ENCODE results near the gene WWOX.
A peak's percentile ranks its signal among the peaks of the same experiment; 100 is the strongest.

Gene WWOX

DNA sequence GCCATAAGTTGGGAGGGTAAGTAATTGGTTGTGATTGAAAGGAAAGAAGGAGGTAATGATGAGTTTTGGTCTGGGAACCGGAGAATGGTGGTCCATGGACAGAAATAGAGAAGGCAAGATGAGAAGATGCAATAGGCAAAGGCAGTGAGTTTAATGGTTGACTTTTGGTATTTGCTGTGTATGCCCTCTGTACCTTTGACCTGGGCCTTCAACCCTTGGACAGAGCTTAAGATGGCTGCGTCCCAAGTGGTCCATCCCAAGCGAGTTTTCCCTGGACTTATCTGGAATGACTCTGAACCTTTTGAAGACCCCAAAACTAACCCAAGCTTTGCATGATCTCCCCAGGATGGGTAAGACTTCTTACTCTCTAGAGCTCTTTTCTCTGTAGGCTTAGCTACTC, 836.6 kb downstream of the WWOX start:
- DNase-seq: no peak

DNA sequence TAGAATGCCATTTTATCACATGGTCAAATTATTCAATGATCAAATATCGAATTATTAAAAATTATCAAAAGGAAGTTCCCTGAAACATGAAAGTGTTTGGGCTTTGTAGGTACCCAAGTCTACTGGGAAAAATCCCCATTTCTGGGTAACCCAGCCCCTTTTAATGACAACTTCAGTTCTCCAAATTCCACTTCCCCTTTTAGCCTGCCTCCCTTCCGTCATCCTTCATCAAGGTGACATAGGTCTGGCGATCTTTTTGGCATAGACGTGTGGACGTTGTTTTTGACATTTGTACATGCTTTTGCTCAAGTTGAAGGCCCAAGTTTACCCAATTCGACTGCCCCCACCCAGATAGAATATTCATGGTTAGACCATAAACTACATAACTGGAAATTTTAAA, 840.1 kb downstream of the WWOX start:
- DNase-seq: no peak

DNA sequence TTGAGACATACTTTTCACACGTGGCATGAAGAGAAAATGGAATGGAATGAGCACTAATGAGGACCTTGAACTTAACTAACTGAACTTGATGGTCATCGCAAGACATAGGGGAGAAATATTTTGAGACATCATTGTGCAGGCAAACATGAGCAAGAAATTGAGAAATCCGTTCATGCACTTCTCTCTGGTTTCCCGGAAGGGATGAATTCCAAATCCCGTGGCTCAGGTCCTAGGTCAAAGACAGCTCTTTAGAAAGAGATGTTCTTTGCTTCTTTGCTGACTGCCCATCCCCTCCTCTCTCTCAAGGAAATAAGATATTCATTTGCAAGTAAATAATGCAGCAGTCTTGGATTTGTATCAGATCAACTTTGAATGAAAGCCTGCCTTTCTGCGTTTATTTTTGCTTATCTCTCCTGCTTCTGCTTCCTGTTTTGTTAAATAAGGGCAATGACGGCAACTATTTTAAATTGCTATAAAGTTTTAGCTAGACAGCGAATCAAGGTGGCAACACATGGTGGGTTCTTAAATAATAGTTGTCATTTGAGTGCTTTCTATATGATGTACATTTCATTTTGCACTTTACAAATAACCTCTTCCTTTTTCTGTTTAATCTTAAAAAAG, 843.3 kb downstream of the WWOX start:
- DNase-seq: no peak

- DNase-seq: no peak
These were observed 845.9 kb downstream of the WWOX start for GRCh38 chr16:78945336-78945735.

GRCh38 chr16:78946556-78946955, 847.1 kb downstream of the WWOX start:
- DNase-seq: no peak

GRCh38 chr16:78950768-78951167, 851.3 kb downstream of the WWOX start:
- no peak for DNase-seq

DNA sequence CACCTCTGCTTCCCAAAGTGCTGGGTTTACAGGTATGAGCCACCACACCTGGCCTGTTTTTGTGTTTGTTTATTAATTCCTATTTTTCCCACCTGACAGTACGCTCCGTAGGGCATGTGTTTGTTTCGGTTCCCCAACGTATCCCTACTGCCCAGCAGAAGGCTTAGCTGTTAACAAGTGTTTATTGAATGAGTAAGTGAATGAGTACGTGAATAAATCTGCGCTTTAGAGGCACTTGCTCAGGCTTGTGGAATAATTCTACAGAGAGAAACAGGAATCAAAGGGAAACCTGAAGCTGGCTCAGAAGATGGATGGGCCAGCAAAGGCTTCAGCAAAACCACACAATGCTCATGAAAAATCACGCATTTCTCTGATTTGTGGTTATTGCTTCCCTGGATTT, 853.2 kb downstream of the WWOX start:
- DNase-seq: no peak

GRCh38 chr16:78953526-78953925, 854.1 kb downstream of the WWOX start:
- DNase-seq: peak; percentile 62

DNA sequence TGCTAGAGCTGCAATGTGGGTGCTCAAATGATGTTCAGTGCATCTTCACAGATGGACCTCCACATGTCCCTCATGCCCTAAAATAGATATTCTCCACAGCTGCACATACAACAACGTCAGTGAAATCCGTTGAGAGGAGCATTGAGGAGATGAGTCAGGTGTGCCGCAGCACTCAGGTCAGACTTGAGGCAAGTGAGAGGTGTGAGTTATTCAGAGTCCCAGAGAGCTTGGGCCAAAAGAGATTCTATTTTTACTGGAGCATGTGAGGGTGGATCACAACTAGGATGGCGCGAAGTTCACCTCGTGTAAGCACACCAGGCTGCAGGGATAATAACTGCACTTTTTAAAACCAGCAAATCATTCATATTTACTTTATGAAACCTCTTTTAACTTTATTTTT, 855.8 kb downstream of the WWOX start:
- no peak for DNase-seq

GRCh38 chr16:78956859-78957258, 857.4 kb downstream of the WWOX start:
- no peak for DNase-seq

DNA sequence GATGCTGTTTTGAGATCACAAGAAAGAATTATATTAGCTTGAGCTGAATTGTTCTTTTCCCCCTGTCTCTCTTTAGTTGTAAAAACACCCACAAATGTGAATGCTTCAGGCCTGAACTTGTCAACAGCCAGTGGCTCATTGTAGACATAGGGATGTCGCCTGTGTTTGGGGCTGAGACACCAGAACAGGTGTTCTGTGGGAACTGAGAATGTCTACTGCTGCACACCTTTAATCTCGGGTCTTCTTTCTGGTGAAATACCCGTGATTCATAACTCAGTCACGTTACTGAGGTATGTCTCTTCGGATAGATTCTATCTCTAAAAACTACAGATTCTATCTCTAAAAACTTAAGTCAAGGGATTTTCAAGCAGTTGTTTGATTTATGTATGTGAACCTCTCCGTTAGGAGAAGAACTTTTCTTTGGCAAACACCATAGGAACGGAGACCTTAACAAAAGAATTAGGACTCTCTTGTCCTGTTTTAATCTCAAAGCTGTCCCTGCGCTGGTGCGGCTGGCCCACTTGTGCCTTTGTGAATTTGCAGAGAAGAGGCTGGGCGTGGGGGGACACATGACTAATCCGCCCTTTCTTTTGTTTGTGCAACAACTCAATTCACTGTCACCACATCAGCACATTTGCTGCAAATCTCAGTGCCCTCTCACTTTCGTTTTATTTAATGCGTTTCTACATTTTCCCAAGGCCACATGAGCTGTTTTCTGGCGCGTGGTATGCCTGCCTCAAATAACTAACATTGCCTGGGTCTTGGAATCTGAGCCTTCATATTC, 858.1 kb downstream of the WWOX start:
- DNase-seq: no peak

DNA sequence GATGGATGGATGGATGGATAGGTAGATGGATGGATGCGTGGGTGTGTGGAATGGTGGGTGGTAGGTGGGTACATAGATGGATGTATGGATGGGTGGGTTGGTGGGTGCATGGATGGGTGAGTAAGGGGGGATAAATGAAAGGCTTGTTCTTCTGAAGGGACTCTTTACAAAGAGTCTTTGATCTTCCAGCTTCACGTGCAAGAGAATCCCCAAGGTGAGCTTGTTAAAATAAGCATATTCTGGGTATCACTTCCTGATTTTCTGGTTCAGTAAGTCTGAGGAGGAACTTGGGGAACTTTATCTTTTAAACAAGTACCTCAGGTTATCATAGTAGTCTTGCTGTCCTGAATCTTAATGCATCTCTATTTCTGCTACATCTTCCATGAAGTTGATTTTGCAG, 862.0 kb downstream of the WWOX start:
- DNase-seq: no peak

DNA sequence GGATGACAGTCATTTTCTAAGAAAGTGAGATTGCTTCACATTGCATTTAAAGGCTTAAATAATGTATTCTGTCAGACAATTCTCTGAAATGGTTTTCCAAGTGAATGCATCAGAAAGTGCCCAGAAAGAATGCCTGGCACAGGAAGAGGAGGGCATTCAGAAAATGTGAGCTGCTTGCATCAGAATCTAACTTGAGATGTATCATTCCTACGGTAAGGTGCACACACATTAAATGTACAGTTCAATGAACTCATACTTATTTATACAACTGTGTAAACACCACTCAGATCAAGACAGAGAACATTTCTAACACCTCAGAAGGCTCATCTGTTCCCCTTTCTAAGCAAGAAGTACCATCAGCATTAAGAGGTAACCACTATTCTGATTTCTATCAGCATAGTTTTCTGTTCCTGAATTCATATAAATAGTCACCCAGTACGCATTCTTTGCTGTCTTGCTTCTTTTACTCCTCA, 863.0 kb downstream of the WWOX start:
- DNase-seq: peak; percentile 11

DNA sequence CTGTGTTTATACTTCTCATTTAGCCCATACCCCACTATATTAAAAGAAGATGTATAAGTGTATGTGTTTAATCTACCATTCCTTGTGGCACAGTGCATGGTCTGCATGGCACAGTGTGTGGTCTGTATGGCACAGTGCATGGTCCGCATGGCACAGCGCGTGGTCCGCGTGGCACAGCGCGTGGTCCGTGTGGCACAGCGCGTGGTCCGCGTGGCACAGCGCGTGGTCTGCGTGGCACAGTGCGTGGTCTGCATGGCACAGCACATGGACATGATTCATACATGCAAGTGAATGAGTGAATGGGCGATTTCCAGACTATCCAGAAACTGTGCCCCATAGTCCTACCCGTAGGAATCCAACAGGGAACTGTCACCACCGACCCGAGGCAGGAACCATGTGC, 868.5 kb downstream of the WWOX start:
- DNase-seq: no peak

GRCh38 chr16:78969721-78970120, 870.3 kb downstream of the WWOX start:
- no peak for DNase-seq

DNA sequence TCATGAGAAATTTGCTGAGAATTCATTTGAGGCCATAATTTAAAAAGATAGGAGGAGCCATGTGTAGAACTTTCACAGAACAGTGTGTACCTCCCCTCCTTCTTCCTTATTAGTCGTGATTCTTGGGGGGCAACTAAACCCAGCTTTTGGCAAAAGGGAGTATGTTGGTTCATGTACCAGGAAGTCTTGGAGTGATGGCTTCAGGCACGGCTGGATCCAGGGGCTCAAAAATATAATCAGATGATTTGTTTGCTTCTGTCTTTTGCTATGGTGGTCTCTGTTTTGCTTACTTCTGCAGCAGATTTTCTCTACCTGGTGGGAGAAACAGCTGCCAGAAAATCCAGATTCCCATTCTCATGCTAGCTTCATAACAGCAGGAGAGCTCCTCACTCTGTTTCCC, 871.2 kb downstream of the WWOX start:
- DNase-seq: no peak

DNA sequence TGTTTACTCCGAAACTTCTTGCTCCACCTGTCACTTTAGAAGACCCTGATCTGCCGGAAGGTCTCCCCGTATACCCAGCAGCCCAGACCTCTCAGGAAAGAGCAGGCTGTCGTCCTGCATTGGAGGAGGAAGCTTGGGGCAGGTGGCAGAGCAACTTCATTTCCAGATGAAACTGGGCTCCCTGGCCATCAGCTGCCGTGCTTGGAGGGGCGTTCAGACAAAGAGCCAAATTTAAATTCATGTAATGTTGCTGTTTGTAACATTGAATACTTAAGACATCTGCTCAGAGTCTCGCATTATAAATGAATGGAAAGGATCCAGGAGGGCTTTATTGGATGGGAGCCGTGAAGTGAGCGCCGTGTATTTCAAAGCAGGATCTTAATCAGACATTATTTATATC, 872.6 kb downstream of the WWOX start:
- DNase-seq: no peak

GRCh38 chr16:78972986-78973385, 873.5 kb downstream of the WWOX start:
- peak; percentile 46 for DNase-seq

GRCh38 chr16:78976212-78976611, 876.8 kb downstream of the WWOX start:
- DNase-seq: no peak

- DNase-seq: no peak
These were observed 881.4 kb downstream of the WWOX start for GRCh38 chr16:78980825-78981224.

DNA sequence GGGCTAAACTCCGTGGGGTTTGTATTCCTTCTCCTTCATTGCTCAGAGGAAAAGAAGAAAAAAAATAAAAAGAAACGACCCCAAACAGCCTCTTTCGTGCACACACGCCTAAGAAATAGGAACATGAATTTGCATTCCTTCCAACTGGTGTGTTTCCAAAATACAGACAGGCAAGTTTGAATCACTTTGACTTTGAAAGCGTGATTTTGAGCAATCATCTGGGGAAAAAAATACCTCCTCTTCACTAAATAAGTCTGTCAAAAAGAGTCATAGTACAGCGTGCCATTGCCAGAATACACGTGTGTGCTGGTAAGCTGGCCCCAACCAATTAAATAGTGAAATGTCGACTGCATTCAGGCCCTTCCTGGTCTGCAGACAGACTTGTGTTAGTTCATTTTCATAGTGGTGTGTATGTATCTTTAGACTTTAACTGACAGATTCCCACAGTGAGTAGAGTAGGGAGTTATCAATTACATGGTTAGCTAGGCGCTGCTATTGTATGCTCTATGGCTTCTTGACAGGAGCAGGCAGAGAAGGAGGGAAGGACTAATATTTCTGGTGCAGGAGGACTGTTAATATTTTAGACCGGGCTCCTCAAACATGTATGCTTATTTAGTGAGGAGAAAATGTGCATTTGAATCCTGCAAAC, 882.8 kb downstream of the WWOX start:
- DNase-seq: no peak

- DNase-seq: no peak
These were observed 884.9 kb downstream of the WWOX start for GRCh38 chr16:78984324-78984723.

DNA sequence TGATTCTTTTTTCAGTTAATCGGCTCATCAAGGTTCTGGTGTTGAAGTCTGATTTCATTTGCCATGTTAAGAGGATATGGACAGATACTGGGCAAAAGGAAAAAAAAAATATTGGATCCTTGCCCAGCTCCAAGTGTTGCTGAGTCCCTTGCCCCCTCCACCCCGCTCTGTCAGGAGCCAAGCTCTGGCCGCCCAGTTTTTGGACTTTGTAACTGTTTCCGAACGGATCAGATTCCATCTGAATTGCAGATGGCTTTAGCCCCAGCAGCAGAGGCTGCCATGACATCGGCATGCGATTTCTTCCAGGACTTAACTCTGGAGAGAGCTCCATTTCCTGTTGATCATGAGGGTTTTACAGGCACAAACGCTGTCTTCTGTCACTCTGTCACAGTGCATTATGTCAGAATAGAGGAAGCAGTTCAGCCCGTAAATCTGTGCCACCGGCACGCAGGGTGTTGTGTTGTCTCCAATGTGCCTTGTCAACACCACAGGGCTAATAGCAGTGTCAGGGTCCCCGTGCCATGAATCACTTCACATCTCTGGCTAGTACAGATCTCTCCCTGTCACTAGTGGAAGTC, 885.5 kb downstream of the WWOX start:
- no peak for DNase-seq

Measured in DMS79 treated with DMSO at 0.1 percent for 48 hours (cell line).